ENCODE measurements around the gene CRYBG3.

DNA sequence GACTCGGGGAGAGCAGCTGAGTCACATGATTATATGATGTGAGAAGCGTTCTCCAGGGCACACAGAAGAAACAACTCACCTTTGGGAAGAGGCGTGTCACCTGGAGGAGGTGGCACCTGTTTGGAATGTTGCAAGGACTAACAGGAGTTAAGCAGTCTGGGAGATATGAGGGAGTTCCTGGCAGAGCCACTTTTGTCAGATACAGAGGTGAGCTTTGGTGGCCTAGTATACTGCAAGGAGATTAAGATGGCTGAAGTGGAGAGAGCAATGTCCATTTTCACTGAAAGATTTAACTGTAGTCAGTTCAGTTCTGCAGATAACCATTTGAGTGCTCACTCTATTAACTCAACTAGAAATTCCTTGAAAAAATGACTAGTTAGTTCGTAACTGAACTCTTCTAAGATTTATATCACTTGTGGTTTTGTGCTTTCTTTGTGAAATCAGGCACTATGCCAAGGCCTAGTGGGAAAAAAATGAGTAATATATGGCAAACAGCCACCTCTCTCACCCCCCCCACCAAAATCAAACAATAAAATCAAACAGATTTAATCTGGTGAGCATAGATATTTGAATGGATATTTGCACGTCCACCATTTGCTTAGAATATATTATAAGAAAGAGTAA, 61.3 kb downstream of the CRYBG3 start:
- TF ChIP-seq POLR2A (IDR thresholded peaks at IDR 0.05; ENCODE audit: low read depth, low read length) (no peak), TAF1 (IDR thresholded peaks at IDR 0.05; ENCODE audit: low read depth, low read length) (no peak), SPI1 (IDR thresholded peaks at IDR 0.05; ENCODE audit: low read depth, low read length) (no peak), POLR2AphosphoS5 (IDR thresholded peaks at IDR 0.05; ENCODE audit: low read depth, low read length) (no peak)

Data from GM12891 (cell line).